Mesangial cell (primary cell): ENCODE results near the gene DEFB127. TPM values are rescaled to one million over a fixed set of nuclear protein-coding genes. Genes with fewer than 3 reads are reported as not detected.

Experiments used
- total RNA-seq: library from RNA; depleted of rRNA; stranded (reverse); fragments of >200 nt; gene quantifications from 2 replicates; pipeline ENCODE4 v1.2.3, GENCODE V29; 2015

DEFB127 gene
- total RNA-seq = not detected in 2 replicates

DNA sequence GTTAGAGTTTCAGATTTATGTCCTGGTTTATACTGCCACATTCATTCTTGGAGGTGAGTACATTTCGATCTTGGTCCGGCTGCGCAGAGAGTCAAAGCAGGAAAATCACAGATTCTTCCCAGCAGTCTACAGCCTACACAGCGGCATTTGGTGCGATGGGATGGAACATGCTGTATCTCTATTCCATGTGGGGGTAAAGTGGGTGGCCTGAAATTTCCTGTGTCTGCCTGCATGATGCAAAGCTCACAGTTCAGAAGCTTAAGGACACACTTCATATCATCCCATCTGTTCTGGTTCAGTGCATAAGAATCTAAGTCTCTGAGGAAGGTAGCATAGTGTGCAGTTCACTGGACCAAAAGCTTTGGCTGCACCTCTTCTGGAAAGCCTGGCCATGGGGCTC lies at the start of gene DEFB127:
DEFB127 (plus strand) TSS at position 301 of the 400 bp plus-strand sequence; CDS start at position 392, 91 bp downstream.

DNA sequence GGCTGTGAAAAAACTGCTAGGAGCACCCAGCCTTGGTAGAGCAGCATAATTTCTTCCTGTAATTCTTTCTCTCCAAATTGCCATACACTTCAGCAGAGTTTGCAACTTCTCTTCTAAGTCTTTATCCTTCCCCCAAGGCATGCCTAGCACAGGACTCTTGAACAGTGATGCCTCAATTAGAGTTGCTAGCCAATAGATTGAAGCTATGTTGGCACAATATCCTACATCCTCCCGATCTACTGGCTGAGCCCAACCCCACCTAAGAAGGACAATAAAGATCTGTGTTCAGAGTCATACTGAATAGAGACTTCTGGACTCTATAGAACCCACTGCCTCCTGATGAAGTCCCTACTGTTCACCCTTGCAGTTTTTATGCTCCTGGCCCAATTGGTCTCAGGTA lies 15.0 kb upstream of the DEFB127 start, which contains the start of gene DEFB126:
DEFB126 (plus strand) TSS at position 301 of the 400 bp plus-strand sequence; CDS start at position 340, 39 bp downstream.

GRCh38 chr20:189611-190010 lies 32.4 kb downstream of the DEFB127 start, which contains the start of gene DEFB128:
Gene DEFB128 (minus strand): TSS chr20:189711. CDS start chr20:189623, 88 bp downstream.

Other genes with a start within 250 kb of the DEFB127 start
- gene DEFB125, start 69.8 kb upstream of the DEFB127 start, total RNA-seq = not detected in 2 replicates
- not detected in 2 replicates for gene DEFB126, start 14.9 kb upstream of the DEFB127 start, total RNA-seq
- gene DEFB128, start 32.3 kb downstream of the DEFB127 start, total RNA-seq = not detected in 2 replicates
- not detected in 2 replicates for gene DEFB129, start 69.8 kb downstream of the DEFB127 start, total RNA-seq
- not detected in 2 replicates for gene DEFB132, start 100.3 kb downstream of the DEFB127 start, total RNA-seq
- 2.3 and 6.0 TPM in 2 replicates for gene C20orf96, start 133.3 kb downstream of the DEFB127 start, total RNA-seq
- 11.4 and 17.1 TPM in 2 replicates for gene ZCCHC3, start 140.1 kb downstream of the DEFB127 start, total RNA-seq
- 11.2 and 23.3 TPM in 2 replicates for gene SOX12, start 168.1 kb downstream of the DEFB127 start, total RNA-seq
- 106 and 114 TPM in 2 replicates for gene NRSN2, start 189.7 kb downstream of the DEFB127 start, total RNA-seq
- 133 and 137 TPM in 2 replicates for gene TRIB3, start 223.3 kb downstream of the DEFB127 start, total RNA-seq